Astrocyte (in vitro differentiated cells and primary cell): ENCODE data around the gene ONECUT3. TPM values are rescaled to one million over a fixed set of nuclear protein-coding genes. Genes with fewer than 3 reads are reported as not detected.

ENCODE experiments used
- DNase-seq: peaks from one replicate; pipeline ENCODE4 v3.0.0-alpha.2; 2010; ENCODE audit warnings: low read depth
- FAIRE-seq: peaks from 2 replicates; lab custom pipeline; 2011; peaks lifted over from hg19 to GRCh38; lab: Jason Lieb, UNC
- H2AFZ ChIP-seq: 2 replicates; pipeline ENCODE4 v1.6.0; 2012; ENCODE audit warnings: low read depth, low read length, inconsistent platforms
- H3K27ac ChIP-seq: 2 replicates; pipeline ENCODE4 v1.5.1; 2011; ENCODE audit warnings: low read depth, low read length, inconsistent platforms
- H3K27me3 ChIP-seq: 2 replicates; pipeline ENCODE4 v1.6.0; 2011; ENCODE audit warnings: low read length, inconsistent platforms; ENCODE audit not compliant: insufficient read depth
- H3K36me3 ChIP-seq: 2 replicates; pipeline ENCODE4 v1.5.1; 2011; ENCODE audit warnings: low read length, inconsistent platforms; ENCODE audit not compliant: insufficient read depth
- H3K4me1 ChIP-seq: 2 replicates; pipeline ENCODE4 v1.5.1; 2011; ENCODE audit warnings: low read length, inconsistent platforms; ENCODE audit not compliant: insufficient read depth
- H3K4me2 ChIP-seq: 2 replicates; pipeline ENCODE4 v1.6.0; 2012; ENCODE audit warnings: low read length, inconsistent platforms
- H3K4me3 ChIP-seq: 2 replicates; pipeline ENCODE4 v1.5.1; 2011; ENCODE audit warnings: low read depth, mild to moderate bottlenecking, low read length, inconsistent platforms; ENCODE audit not compliant: insufficient read depth
- H3K79me2 ChIP-seq: 2 replicates; pipeline ENCODE4 v1.6.0; 2012; ENCODE audit warnings: mild to moderate bottlenecking, low read length, inconsistent platforms; ENCODE audit not compliant: insufficient read depth
- H3K9ac ChIP-seq: 2 replicates; pipeline ENCODE4 v1.6.0; 2012; ENCODE audit warnings: mild to moderate bottlenecking, low read length, inconsistent platforms
- H3K9me3 ChIP-seq: 2 replicates; pipeline ENCODE4 v1.5.1; 2012; ENCODE audit warnings: low read depth, mild to moderate bottlenecking, low read length, inconsistent platforms; ENCODE audit not compliant: insufficient read depth
- H4K20me1 ChIP-seq: 2 replicates; pipeline ENCODE4 v1.6.0; 2012; ENCODE audit warnings: low read length, inconsistent platforms; ENCODE audit not compliant: insufficient read depth
- H3K27ac Mint-ChIP-seq: one replicate; pipeline ENCODE4 v1.8.0; 2021; ENCODE audit warnings: mild to moderate bottlenecking, mixed read lengths; ENCODE audit not compliant: unreplicated experiment
- H3K27me3 Mint-ChIP-seq: one replicate; pipeline ENCODE4 v1.8.0; 2021; ENCODE audit warnings: low read depth, mixed read lengths; ENCODE audit not compliant: unreplicated experiment
- H3K36me3 Mint-ChIP-seq: one replicate; pipeline ENCODE4 v1.8.0; 2021; ENCODE audit warnings: low read depth, mixed read lengths; ENCODE audit not compliant: unreplicated experiment
- H3K4me1 Mint-ChIP-seq: one replicate; pipeline ENCODE4 v1.8.0; 2021; ENCODE audit warnings: low read depth, mixed read lengths; ENCODE audit not compliant: unreplicated experiment
- H3K4me3 Mint-ChIP-seq: one replicate; pipeline ENCODE4 v1.8.0; 2021; ENCODE audit warnings: mild to moderate bottlenecking, moderate library complexity, mixed read lengths; ENCODE audit not compliant: unreplicated experiment
- H3K9me3 Mint-ChIP-seq: one replicate; pipeline ENCODE4 v1.8.0; 2021; ENCODE audit warnings: mild to moderate bottlenecking, mixed read lengths; ENCODE audit not compliant: unreplicated experiment
- CTCF ChIP-seq: IDR thresholded peaks from 2 replicates; pipeline ENCODE4 v1.5.1; 2011; ENCODE audit warnings: low read depth, mild to moderate bottlenecking, inconsistent platforms, low read length, moderate library complexity; ENCODE audit not compliant: insufficient read depth
- EZH2 ChIP-seq: IDR thresholded peaks from 2 replicates; pipeline ENCODE4 v1.6.1; 2012; ENCODE audit warnings: mild to moderate bottlenecking, low read length, inconsistent platforms; ENCODE audit not compliant: insufficient read depth
- total RNA-seq: library from RNA; stranded (reverse); gene quantifications from 2 replicates; pipeline ENCODE4 v1.2.1, GENCODE V29; 2021

Gene ONECUT3
- total RNA-seq, 1 donor from 2014 or later = not detected

- Histone ChIP-seq H3K4me3 (no peak overlapping the region), H3K4me1 (no peaks in the 10 kb centered on the region), H3K9ac (no peak overlapping the region), H3K36me3 (no peaks in the 10 kb centered on the region), H3K9me3 (no peaks in the 10 kb centered on the region), H3K27ac (no peak overlapping the region), H3K4me2 (no peak overlapping the region), H4K20me1 (peaks cover 8% of the 10 kb centered on the region), H3K27me3 (peaks cover 87% of the 10 kb centered on the region), H3K79me2 (no peaks in the 10 kb centered on the region), H2AFZ (no peak overlapping the region)
- TF ChIP-seq CTCF (no peak), EZH2 (peak; percentile 24)
- DNase-seq = no peak
- peaks cover 65% of the 10 kb centered on the region for H3K27me3 Mint-ChIP-seq
- no peak for FAIRE-seq
- no peaks in the 10 kb centered on the region for H3K4me1 Mint-ChIP-seq
- H3K36me3 Mint-ChIP-seq = no peaks in the 10 kb centered on the region
- H3K4me3 Mint-ChIP-seq = no peak overlapping the region
- peaks cover 8% of the 10 kb centered on the region for H3K9me3 Mint-ChIP-seq
- H3K27ac Mint-ChIP-seq = no peak overlapping the region
Observed at GRCh38 chr19:1761528-1762242, 8.4 kb downstream of the ONECUT3 start.

- no peaks in the 10 kb centered on the region for H3K36me3 Mint-ChIP-seq
- Histone ChIP-seq H3K27ac (no peak overlapping the region), H3K4me3 (no peak overlapping the region), H3K9me3 (no peaks in the 10 kb centered on the region), H3K4me2 (no peak overlapping the region), H2AFZ (no peak overlapping the region), H3K9ac (no peak overlapping the region), H3K79me2 (no peaks in the 10 kb centered on the region), H3K4me1 (no peaks in the 10 kb centered on the region), H3K36me3 (no peaks in the 10 kb centered on the region), H4K20me1 (peaks cover 8% of the 10 kb centered on the region), H3K27me3 (peaks cover 86% of the 10 kb centered on the region)
- peaks cover 5% of the 10 kb centered on the region for H3K9me3 Mint-ChIP-seq
- H3K4me3 Mint-ChIP-seq = no peak overlapping the region
- DNase-seq (no peak), FAIRE-seq (no peak)
- H3K4me1 Mint-ChIP-seq = no peaks in the 10 kb centered on the region
- H3K27me3 Mint-ChIP-seq = peaks cover 65% of the 10 kb centered on the region
- no peak overlapping the region for H3K27ac Mint-ChIP-seq
- no peak for TF ChIP-seq EZH2
- TF ChIP-seq CTCF = no peak
Observed at GRCh38 chr19:1762243-1763117, 9.2 kb downstream of the ONECUT3 start.
